GM12891 (cell line): ENCODE results near the gene PARD3.
"Not testable (repeated sequence)": the region's sequence is repeated elsewhere in the genome, so short reads cannot be mapped to it uniquely, and the experiment has no call there.

Experiments
- DNase-seq: peaks from one replicate; pipeline ENCODE4 v3.0.0; 2011; ENCODE audit warnings: low spot score; ENCODE audit not compliant: insufficient read length
- FAIRE-seq: peaks from 2 replicates; lab custom pipeline; 2011; peaks lifted over from hg19 to GRCh38; lab: Jason Lieb, UNC
- PAX5 ChIP-seq: IDR thresholded peaks from 2 replicates; pipeline ENCODE4 v1.6.1; 2011; ENCODE audit warnings: low read length, moderate library complexity, mild to moderate bottlenecking; ENCODE audit not compliant: insufficient read depth, severe bottlenecking
- POLR2A ChIP-seq: IDR thresholded peaks from 2 replicates; pipeline ENCODE4 v1.6.1; 2011; ENCODE audit warnings: low read depth, low read length, control low read depth
- POLR2AphosphoS5 ChIP-seq: IDR thresholded peaks from 2 replicates; pipeline ENCODE4 v1.6.1; 2011; ENCODE audit warnings: low read depth, low read length, control low read depth
- POU2F2 ChIP-seq: IDR thresholded peaks from 2 replicates; pipeline ENCODE4 v1.6.1; 2011; ENCODE audit warnings: low read depth, mild to moderate bottlenecking, control low read depth, low read length, moderate library complexity
- SPI1 ChIP-seq: IDR thresholded peaks from 2 replicates; pipeline ENCODE4 v1.6.1; 2011; ENCODE audit warnings: low read depth, low read length, control low read depth
- TAF1 ChIP-seq: IDR thresholded peaks from 2 replicates; pipeline ENCODE4 v1.6.1; 2011; ENCODE audit warnings: low read depth, low read length, control low read depth

The PARD3 gene

DNA sequence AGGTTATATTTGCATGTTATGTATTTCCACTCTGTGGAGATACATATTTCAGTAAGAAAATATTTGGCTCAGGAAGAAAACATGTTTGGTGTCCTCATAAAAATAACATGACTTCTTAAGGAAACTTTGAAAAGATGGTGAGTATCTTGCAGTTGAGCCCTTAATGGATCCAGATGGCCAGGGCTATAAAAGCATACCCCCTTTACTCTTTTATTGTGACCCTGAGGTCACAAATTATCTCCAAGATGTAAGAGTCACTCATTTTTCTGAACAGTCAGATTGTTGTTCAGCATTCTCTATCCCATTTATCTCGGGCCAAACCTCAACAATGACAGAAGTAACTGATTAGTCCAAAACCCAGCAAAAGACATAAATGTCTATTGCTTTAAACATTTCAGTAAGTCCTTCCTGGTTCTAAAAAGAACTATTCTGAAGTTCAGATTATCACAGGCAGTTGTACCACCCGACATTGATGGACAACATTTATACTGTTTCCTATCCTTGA, 539.4 kb downstream of the PARD3 start:
- no peak for TF ChIP-seq POLR2AphosphoS5
- no peak for TF ChIP-seq SPI1
- TF ChIP-seq POLR2A: no peak
- no peak for TF ChIP-seq TAF1
- TF ChIP-seq PAX5: no peak
- no peak for TF ChIP-seq POU2F2
- FAIRE-seq (no peak), DNase-seq (no peak)

DNA sequence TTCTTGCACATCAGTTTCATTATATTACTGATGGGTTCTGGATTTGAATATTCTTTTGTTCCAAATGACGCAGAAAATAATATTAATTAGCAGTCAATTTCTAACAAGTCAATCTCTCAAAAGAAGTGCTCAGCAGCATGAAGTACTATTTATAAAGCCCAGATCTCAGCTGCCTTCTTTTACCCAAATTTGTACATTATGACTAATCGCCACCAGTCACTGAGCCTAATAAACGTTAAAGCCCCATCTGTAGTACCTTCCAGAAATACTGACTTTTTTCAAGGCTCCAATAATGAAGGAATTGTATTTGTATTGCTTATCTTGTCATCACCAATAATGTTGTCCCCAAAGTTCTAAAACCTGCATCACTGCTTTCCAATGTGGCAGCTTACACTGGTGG, 540.2 kb downstream of the PARD3 start:
- TF ChIP-seq TAF1 (no peak), POLR2AphosphoS5 (no peak), POLR2A (no peak), SPI1 (no peak), POU2F2 (no peak), PAX5 (no peak)
- DNase-seq: no peak
- FAIRE-seq: no peak

DNA sequence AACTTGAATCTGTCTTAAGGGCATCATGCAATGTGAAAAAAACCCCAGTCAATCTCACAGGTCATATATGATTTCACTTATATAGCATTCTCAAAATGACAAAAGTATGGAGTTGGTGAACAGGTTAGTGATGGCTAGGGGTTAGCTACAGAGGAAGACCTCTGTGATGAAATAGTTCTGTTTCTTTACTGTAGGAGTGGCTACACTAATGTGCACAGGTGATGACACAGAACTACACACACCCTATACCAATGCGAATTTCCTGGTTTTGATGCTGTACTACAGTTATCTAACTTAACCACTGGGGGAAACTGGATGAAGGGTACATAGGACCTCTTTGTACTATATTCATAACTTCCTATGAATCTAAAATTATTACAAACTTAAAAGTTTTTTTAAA, 541.8 kb downstream of the PARD3 start:
- TF ChIP-seq POLR2A (no peak), TAF1 (no peak), POLR2AphosphoS5 (no peak), SPI1 (no peak), POU2F2 (no peak), PAX5 (no peak)
- FAIRE-seq: no peak

DNA sequence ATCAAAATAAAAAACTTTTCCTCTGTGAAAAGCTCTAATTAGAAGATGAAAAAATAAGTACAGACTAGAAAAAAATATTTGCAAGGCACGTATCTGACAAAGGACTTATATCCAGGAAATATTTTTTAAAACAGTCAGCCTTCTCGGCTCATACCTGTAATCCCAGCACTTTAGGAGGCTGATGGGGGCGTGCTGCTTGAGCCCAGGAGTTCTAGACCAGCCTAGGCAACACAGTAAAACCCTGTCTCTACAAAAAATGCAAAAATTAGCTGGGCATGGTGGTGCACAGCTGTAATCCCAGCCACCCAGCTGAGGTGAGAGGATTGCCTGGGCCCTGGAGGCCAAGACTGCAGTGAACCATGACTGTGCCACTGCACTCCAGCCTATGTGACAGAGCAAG, 542.8 kb downstream of the PARD3 start:
- TF ChIP-seq POU2F2 (no peak), POLR2A (no peak), TAF1 (no peak), POLR2AphosphoS5 (no peak), PAX5 (no peak), SPI1 (no peak)
- FAIRE-seq (no peak), DNase-seq (no peak)

More for the DNA sequence above, 541.8 kb downstream of the PARD3 start:
- DNase-seq: no peak

DNA sequence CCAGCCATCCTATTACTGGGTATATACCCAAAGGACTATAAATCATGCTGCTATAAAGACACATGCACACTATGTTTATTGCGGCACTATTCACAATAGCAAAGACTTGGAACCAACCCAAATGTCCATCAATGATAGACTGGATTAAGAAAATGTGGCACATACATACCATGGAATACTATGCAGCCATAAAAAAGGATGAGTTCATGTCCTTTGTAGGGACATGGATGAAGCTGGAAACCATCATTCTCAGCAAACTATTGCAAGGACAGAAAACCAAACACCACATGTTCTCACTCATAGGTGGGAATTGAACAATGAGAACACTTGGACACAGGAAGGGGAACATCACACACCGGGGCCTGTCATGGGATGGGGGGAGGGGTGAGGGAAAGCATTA, 546.7 kb downstream of the PARD3 start:
- DNase-seq, FAIRE-seq: not testable (repeated sequence)

DNA sequence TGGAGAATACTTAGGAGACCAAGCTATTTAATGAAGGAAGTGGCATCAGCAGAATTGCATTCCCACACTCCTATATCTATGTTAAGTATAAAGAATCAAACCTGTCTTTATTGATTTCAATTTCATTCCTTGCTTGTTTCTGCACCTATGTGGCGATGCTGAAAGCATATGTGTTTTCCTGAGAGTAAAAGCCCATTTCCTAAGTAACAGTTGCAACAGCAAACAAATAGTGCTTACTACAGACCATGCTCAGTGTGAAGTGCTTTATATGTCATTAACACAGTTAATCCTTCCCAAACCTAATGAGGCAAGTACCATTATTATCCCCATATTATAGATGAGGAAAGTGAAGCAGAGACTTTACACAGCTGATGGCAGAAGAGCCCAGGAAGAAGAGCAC, 552.1 kb downstream of the PARD3 start:
- no peak for DNase-seq
- no peak for FAIRE-seq
- TF ChIP-seq POU2F2 (no peak), POLR2AphosphoS5 (no peak), PAX5 (no peak), SPI1 (no peak), POLR2A (no peak), TAF1 (no peak)

DNA sequence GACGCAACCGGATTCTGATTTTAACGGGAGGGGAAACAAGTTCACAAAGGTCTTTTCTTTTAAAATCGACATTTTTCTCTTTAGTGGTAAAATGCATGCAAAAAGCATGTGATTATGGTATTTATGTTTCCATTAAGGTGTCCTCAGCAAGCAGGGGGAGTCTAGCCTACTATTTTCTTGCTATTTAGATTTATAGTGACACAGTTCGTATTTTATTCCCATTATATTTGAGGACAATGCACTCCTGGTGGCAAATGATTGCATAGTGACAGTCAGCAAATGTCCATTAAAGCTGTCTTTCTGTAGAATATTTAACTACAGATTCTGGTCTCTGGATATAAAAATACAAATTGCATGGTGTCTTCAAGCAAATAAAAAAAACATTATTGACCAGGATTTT, 554.2 kb downstream of the PARD3 start:
- no peak for FAIRE-seq
- DNase-seq: no peak
- no peak for TF ChIP-seq PAX5
- no peak for TF ChIP-seq POU2F2
- TF ChIP-seq TAF1: no peak
- TF ChIP-seq SPI1: no peak

DNA sequence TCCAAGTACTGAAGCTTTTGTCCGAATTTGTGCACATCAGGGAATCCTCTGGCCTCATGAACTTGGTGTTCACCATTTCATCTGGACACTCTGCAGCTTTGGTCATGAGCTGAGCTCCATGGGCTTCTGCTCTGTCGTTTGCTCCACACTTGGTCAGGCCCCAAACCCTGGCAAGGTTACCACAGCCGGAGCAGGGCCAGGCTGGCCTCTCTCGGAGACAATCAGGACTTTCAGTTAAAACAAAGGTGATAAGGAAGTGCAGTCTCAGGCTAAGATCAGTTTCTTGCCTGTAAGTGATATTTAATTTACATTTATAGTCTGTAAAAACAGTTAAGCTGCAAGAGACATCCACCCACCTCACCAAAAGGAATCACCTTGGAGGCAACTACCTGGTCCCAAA, 558.9 kb downstream of the PARD3 start:
- DNase-seq: no peak
- TF ChIP-seq SPI1 (no peak), POLR2A (no peak), POLR2AphosphoS5 (no peak), PAX5 (no peak), POU2F2 (no peak), TAF1 (no peak)
- FAIRE-seq: no peak

DNA sequence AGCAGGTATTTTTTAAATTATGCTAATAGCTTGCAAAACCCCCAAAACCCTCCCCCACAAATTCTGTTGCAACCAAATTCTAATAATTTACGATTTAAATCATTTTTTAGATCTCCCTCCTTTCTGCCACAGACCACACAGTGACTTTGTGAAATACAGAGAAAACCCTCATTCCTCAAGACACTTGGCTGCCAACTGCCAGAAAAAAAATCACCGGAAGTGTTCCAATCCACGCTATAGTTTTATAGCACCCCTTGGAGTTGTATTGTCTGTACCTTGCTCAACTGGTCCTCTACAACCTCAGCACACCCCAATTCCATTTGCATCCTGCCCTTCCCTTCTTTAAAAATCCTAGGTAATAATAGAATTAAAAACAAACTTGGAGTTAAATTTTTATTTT, 560.1 kb downstream of the PARD3 start:
- DNase-seq (no peak), FAIRE-seq (no peak)
- TF ChIP-seq SPI1 (no peak), POU2F2 (no peak), POLR2A (no peak), PAX5 (no peak), POLR2AphosphoS5 (no peak), TAF1 (no peak)

DNA sequence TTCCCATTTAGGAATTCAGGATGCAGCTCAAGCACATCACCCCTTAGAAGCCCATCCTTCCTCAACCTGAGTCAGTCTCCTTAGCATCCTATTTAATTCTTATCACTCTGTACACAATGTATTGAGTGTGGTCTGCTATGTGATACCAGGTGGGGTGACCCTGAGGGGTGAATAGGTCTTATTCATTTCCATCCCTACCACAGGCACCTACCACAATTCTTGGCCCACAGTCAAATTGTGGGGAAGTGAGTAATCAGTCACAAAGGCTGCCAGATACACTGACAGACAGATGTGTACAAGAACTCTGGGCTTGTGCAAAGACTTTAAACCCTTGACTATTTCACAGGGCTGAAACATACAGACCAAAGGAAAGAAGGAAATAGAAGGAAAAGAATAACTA, 560.5 kb downstream of the PARD3 start:
- DNase-seq (no peak), FAIRE-seq (peak; percentile 47)
- TF ChIP-seq POU2F2: no peak
- peak; percentile 62 for TF ChIP-seq SPI1

DNA sequence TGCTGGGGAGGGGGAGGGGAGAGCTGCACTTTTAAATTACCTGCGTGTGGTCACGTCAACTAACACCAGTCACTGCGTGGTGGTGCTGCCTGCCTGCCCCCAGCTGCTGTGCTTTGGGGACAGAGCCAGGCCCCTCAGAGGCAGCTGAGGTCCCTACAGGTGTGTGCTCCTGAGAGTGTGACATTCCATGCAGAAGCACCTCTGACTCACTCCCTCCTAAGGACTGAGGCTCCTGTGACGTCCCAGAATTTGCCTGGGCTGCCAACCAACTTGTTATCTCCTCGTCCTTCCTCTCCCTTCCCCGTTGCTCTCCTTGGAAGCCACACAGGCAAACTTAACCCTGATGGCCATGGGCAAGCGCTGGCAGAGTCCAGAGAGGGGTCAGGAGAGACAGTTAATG, 563.0 kb downstream of the PARD3 start:
- FAIRE-seq (no peak), DNase-seq (no peak)
- TF ChIP-seq POU2F2: no peak
- no peak for TF ChIP-seq TAF1

DNA sequence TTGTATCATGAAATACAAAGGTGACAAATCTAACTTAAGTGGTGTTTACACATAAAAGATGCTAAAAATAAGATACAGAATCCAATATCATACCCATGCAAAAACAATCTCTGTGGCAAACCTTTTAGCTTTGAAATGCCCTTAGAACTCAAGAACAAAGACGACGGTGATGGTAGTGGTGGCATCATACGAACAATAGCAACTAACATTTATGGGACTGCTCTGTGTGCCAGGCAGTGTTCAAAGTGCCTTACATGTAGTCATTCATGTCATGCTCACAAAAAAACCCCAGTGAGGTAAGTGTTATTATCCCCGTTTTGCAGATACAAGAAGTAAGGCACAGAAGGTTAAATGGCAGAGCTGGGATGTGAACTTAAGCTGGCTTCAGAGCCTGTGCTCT, 563.9 kb downstream of the PARD3 start:
- TF ChIP-seq POLR2AphosphoS5 (no peak), POLR2A (no peak), TAF1 (no peak), PAX5 (no peak), POU2F2 (no peak), SPI1 (no peak)
- FAIRE-seq (no peak), DNase-seq (no peak)
